ENCODE measurements around the gene PARS2.
A peak's percentile ranks its signal among the peaks of the same experiment; 100 is the strongest.
"Not testable (repeated sequence)": the region's sequence is repeated elsewhere in the genome, so short reads cannot be mapped to it uniquely, and the experiment has no call there.

Gene PARS2

DNA sequence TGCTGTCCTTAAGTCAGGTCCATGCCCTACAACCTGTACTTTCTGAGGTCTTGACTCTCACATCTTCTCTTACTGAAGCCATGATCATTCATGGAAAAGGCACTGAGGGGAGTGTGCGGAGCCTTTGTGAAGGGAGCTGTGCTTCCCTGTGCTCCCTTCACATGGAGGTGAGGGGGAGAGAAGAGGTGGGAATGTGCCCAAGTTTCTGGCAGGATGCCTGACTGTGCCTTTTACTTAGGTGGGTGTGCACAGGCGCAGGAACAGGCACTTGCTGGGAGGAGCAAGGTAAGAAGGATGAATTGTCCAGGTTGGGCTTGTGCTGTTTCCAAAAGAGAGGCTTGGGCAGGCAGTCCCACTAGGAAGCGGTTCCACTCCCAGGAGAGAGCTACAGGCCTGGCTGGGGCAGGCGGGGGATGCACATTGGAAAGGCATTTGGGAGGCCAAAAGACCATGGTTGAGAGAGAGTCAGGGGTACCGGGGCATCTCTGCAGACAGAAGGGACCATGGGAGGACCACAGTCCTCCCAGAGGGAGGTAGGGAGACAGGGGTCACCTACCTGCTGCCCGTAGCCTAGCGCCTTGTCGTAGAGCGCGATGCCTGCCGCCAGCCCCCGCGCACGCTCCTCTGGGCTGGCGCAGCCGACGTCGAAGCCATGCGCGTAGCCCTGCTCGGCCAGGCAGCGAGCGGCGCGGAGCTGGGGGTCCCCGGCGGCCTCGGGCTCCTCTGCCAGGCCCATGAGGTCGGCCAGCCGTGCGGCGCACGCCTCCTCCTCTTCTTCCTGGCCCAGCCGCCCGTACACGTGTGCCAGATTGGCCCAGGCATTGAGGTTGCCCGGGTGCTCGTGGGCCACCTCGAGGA is 35.9 kb upstream of the PARS2 start:
- DNase-seq (ENCODE audit: low spot score): no peak

- DNase-seq (ENCODE audit: low spot score): no peak
Observed at GRCh38 chr1:54798769-54799641, 34.7 kb upstream of the PARS2 start.

- DNase-seq (ENCODE audit: low spot score): no peak
Observed at GRCh38 chr1:54798206-54798605, 33.9 kb upstream of the PARS2 start.

DNA sequence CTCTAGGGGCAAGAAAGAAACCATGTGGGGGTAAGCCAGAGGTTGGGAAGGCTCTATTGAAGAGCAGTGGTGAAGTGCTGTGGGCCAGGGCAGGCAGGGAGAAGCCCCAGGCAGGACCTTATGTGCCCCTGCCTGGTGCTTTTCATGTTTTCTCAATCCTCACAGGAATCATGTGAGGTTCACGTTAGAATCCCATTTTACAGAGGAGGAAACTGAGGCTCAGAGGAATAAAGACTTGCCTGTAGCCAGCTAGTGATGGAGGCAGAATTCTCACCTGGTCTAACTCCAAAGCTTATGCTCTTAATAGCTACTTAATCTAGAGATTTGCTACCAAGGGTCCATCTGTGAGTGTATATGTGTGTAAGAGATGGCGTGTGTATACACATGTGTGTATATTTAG is 32.6 kb upstream of the PARS2 start:
- no peak for DNase-seq (ENCODE audit: low spot score)

GRCh38 chr1:54795841-54796468 is 31.6 kb upstream of the PARS2 start:
- DNase-seq (ENCODE audit: low spot score): no peak

DNA sequence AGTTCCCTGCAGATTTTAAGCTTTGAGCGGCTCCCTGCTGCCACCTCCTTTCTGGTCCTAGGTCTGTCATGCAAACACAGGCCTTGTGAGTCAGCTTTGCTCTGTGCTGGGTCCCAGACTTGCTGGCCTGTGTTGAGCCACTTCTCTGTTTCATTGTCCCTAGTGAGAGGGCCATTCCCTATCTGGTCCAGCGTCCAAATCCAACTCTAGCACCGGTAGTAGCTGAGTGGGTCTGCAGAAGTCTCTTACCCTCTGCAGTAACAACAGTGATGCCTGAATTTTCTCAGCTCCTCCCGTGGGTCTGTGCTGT is 31.0 kb upstream of the PARS2 start:
- no peak for DNase-seq (ENCODE audit: low spot score)

DNA sequence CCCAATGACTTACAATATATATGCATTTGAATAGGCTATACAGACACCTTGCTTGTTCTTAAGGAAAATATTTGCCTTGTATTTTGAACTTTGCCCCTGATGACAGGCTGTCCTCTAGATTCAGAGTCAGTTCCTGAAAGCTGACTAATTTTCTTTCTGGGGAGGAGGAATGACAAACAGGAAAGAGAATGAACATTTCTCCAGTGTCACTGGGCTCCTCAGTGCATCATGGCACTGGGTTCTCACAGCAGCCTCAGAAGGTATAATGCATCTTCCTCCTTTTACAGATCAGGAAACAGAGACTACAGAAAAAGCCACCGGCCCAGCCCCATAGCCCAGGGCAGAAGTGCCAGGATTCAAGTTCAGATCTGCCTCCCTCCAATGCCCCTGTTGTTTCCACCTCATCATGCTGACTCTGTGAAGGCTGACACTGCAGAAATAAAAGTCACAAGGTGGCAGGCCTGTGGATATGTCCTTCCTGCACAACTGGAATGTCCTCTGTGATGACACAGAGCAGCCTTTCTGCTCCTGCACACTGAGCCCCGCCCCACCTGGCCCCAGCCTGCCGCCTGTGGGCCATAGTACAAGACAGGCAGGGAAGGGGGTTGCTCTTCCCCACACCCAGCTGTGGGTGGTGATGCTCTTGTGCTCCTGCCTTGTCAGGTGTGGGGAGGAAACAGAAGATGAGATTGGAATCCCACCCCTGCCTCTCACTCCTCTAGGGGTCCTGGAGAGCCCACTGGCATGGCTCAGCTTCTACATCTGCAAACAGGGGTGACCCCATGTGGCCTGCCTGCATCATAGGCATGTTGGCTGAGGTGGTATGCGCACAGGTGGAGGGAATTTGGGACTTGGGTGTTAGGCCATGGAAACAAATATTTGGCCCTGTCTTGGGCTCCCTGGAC is 30.4 kb upstream of the PARS2 start:
- no peak for DNase-seq (ENCODE audit: low spot score)

GRCh38 chr1:54792686-54793282 is 28.5 kb upstream of the PARS2 start:
- no peak for DNase-seq (ENCODE audit: low spot score)

DNA sequence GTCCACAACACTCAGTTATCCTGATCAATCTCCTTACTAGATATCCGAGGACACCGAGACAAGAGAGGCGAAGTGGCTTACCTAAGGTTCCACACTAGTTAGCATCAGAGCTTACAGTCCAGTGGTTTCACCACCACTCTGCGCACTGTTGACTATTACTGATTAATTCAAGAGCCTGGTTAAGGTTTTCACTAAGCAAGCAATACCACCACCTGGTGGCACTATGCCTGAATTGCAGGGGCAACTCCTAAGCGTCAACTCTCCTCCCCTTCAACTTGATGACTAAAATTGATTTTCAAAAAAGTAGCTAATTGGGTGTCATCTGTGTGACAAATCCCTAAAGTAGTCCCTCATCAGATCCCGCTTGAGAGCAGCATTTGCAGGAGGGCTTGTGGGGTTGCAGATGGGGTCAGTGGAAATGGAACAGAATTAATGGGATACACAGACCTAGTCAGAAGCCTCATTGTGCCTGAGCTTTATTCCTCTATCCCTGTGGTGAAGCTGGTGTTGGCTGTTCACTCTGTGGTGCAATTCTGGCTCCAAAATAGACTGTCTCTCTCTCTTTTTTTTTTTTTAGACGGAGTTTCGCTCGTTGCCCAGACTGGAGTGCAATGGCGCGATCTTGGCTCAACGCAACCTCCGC is 27.7 kb upstream of the PARS2 start:
- DNase-seq (ENCODE audit: low spot score): no peak

GRCh38 chr1:54788459-54788858 is 24.1 kb upstream of the PARS2 start:
- DNase-seq (ENCODE audit: low spot score): no peak

DNA sequence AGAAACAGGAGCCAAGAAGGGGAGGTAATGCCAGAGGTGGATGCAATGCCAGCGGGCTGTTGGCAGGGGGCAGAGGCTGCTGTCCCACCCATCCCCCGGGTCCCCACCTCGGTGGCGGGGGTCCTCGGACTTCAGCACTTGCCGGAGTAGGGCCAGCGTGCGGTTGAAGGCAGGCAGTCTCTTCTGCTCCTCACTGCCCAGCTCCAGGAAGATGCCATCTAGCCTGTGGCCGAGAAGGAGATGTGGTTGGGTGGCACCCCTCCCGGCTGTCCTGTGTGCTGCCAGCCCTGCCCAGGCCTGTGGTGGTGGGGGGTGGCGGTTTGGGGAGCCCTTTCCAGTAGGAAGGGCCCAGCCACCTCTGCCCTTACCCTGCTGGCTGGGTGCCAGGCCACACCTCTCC is 23.3 kb upstream of the PARS2 start:
- no peak for DNase-seq (ENCODE audit: low spot score)

DNA sequence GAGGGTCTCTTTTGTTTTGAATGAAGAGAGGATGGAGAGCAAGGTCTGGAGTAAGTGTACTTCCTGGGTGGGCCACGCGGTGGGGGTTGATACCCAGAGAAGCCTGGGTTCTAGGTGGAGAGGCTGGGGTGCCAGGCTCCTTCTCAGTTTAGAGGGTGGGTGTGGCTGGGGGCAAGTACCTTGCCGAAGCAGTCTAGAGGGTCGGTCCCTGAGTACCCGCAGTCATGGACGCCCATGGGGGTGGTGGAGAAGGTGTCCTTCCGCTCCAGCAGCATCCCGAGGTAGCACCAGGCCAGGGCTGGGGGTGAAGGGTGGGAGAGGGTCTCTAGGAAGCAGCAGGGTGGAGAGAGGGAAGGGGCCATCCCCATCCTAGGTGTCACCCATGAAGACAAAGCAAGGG is 22.5 kb upstream of the PARS2 start:
- no peak for DNase-seq (ENCODE audit: low spot score)

- no peak for DNase-seq (ENCODE audit: low spot score)
Observed at GRCh38 chr1:54784066-54784465, 19.7 kb upstream of the PARS2 start.

DNA sequence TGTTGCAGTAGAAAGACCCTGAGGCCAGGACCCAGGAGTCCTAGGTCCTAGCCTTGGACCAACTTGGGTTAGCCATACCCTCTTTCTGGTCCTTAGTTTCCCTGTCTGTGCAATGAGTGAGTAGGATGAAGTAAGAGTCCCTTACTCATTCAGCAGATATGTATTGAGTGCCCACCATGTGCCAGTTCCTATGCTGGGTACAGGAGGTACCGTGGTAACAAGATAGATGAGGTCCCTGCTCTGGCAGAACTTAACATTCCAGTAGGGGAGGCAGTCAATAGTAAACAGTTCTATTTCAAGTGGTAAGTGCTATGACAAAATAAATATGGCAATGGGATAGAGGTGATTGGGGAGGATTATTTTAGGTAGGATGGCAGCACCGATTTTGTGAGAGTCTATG is 18.3 kb upstream of the PARS2 start:
- DNase-seq (ENCODE audit: low spot score): no peak

DNA sequence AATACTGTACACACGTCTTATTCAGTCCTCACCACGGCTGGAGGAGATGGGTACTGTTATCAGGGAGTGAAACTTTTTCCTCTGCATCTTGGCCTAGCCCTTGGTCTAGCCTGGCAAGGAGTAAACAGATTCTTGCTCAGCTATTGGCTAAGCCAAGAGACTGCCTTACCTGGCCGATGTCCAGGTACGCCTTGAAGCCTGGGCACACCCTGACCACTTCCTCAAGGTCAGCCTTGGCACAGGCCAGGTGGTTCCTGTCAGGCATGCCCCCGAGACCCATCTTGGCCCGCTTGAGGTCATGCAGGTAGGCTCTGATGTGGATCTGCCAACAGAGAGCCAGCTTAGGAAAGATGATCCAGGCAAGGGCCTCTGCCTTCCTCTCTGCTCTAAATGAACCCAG is 17.8 kb upstream of the PARS2 start:
- DNase-seq (ENCODE audit: low spot score): no peak

DNA sequence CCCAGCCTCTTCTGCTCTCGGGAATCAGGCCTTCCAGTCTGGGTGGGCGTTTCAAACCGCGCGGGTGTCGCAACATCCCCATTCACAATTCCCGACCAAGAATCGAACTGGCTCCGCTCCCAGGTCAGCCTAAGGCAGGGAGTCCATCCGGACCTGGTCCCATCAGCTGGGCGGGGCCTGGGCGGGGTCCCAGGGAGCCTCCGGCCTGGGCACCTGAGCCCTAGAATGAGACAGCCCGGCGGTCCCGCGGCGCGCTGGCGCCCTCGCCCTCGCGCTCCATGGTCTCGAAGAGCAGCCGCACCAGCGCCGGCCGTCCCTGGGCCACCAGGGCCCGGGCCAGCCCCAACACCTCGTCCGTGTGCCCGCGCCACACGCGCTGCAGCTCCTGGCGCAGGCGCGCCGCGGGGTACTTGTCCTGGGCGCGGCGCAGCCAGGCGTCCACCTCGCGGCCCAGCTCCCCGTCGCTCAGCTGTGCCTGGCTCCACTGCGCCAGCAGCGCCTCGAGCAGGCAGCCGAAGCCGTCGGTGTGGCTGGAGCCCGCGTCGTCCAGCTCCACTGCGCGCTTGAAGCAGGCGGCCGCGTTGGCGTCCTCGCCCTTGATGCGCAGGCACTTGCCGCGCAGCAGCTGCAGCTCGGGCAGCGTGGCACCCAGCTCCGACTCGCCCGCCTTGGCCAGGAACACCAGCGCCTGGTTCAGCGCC is 16.9 kb upstream of the PARS2 start:
- no peak for DNase-seq (ENCODE audit: low spot score)

DNA sequence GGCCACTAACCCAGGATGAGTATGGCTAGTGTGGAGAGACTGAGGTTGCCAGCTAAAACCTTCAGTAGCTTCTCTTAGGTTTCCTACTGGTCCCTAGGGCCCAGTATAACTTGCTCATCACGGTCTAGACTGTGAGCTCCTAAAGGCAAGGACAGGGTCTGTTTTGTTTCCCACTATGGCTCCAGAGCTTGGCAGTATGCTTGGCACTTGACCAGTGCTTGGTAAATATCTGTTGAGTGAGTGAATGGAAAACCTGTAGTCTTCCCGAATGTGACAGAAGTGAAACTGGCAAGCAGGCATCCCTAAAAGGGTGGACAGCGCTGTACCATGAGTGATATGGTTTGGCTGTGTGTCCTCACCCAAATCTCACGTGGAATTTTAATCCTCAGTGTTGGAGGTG is 13.1 kb upstream of the PARS2 start:
- peak; percentile 17 for DNase-seq (ENCODE audit: low spot score)

DNA sequence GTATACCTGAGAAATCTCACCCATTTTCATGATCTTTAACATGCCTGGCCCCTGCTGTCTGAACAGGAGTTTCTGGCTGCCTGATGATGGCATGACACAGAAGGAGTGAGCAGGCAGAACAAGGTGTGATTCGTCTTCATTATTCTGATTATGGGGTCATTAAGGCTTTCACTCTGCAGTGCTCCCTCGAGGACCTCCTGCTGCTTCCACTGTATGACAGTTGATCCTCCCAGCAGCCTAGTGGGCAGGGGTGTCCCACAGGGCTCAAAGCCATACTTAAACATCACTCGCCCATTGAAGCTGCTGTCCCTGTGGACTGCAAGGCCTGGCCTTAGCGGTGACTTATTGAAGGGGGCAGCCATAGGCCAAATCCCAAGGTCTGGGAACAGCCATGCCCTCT is 12.7 kb upstream of the PARS2 start:
- DNase-seq (ENCODE audit: low spot score): no peak

- not testable (repeated sequence) for DNase-seq (ENCODE audit: low spot score)
Observed at GRCh38 chr1:54775828-54776721, 11.8 kb upstream of the PARS2 start.

All from COLO829 (cell line).